Mammary epithelial cell (primary cell): ENCODE measurements around the gene NFATC1.

ENCODE experiments used
- CTCF ChIP-seq, 2 donors: IDR thresholded peaks in 1 of 2; conservative IDR thresholded peaks in 1 of 2; 2 replicates each; pipeline ENCODE4 v1.5.1; 2011 to 2012; ENCODE audit warnings: inconsistent platforms in 2 of 2, low read length in 2 of 2, mild to moderate bottlenecking in 2 of 2, control low read depth in 1 of 2, low read depth in 1 of 2; ENCODE audit not compliant: insufficient read depth in 1 of 2; ENCODE audit errors: extremely low read depth in 1 of 2
- EZH2 ChIP-seq: IDR thresholded peaks from 2 replicates; pipeline ENCODE4 v1.6.1; 2012; ENCODE audit warnings: low read length, inconsistent platforms, borderline replicate concordance

GRCh38 chr18:79553154-79553553 is 157.4 kb downstream of the NFATC1 start:
- TF ChIP-seq CTCF (conservative IDR thresholded peaks at IDR 0.05 in 1 of 2, IDR thresholded peaks at IDR 0.05 in 1 of 2; ENCODE audit: extremely low read depth in 1 of 2, insufficient read depth in 1 of 2, low read depth in 1 of 2, low read length in 2 of 2), result no peak
- no peak for TF ChIP-seq EZH2
